DOHH2 (cell line): ENCODE measurements around the gene PSMD9.

Source experiments
- CTCF ChIP-seq: fragments of 200-600 bp; sonication (generic); IDR thresholded peaks from one replicate; pipeline ENCODE4 v1.5.1; 2014; ENCODE audit warnings: antibody characterized with exemption, mild to moderate bottlenecking, low read depth, low read length; ENCODE audit not compliant: poor library complexity, severe bottlenecking
- EZH2phosphoT487 ChIP-seq: fragments of 200-600 bp; sonication (generic); IDR thresholded peaks from 2 replicates; pipeline ENCODE4 v1.6.1; 2017; ENCODE audit warnings: borderline replicate concordance, mild to moderate bottlenecking, antibody characterized with exemption, low read length, moderate library complexity, mixed read lengths

DNA sequence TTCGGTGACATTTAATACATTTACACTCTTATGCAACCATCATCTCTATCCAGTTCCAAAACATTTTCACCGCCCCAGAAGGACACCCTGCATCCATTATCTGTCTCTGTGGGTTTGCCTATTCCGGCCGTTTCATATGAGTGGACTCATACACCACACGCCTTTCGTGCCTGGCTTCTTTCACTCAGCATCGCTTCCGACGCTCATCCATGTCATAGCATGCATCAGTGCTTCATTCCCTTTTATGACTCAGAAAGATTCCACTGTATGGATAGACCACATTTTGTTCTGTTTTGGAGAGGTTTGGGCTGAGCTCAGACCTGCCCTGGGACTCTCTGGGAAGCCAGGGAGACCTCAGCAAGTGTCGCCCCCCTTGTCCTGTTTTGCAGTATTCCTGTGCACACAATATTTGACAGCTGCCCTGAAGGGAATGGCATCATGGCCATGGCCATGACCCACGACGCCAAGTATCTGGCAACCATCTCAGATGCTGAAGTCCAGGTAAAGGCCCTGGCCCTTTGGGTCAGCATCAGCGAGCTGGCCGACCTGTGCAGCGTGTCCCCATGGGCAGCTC, 53.6 kb downstream of the PSMD9 start:
- TF ChIP-seq CTCF (no peak), EZH2phosphoT487 (no peak)
